ENCODE measurements around the gene ZNF527. TPM values are rescaled to one million over a fixed set of nuclear protein-coding genes. Genes with fewer than 3 reads are reported as not detected.
"Not testable (repeated sequence)": the region's sequence is repeated elsewhere in the genome, so short reads cannot be mapped to it uniquely, and the experiment has no call there.

Gene ZNF527
- total RNA-seq, 1 experiment from 2014 or later = 8.9 TPM

DNA sequence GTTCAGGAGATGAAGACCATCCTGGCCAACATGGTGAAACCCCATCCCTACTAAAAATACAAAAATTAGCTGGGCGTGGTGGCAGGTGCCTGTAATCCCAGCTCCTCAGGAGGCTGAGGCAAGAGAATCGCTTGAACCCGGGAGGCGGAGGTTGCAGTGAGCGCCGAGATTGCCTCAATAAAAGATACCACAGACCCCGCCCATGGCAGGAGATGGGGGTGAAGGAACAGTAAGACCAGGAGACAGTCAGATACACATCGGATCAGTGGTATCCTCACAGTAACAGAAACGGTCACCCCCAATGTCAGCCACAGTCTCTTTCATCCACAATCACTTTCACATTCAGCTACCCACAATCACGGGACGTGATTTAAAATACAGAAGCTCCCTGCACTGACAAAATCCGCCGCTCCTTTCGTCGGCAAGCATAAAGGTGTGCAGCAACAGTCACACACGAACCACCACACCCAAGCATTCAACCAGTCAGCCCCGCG is 466 bp upstream of the ZNF527 start:
- Histone ChIP-seq H3K4me3 (ENCODE audit: low read depth in 2 of 2, low read length in 2 of 2) (peak overlapping the region; percentile 67 to 95), H3K27ac (ENCODE audit: low read length) (peak overlapping the region; percentile 93), H3K9me3 (ENCODE audit: control insufficient read depth, insufficient read depth, low read depth, low read length) (peaks cover 28% of the 10 kb centered on the region; the same call in 1 of the 2 replicates)
- POLR2A ChIA-PET = interaction anchor here (0.5 to 1.0 kb wide), 10 partner anchors 8 to 719 kb away, joined by 3 to 12 read pairs (median 4); partner anchors contain the start of gene WDR87
- H3K36me3 ChIP-seq (ENCODE audit: control insufficient read depth, insufficient read depth, low read length); intact Hi-C loops (cut with micrococcal nuclease; ENCODE audit: unreplicated experiment); H3K4me1 ChIP-seq (ENCODE audit: control insufficient read depth, insufficient read depth, low read length); in situ Hi-C loops (cut with HindIII; ENCODE audit: low pct_unique_long_range_greater_than_20kb, low sequenced_read_pairs); DNase-seq (ENCODE audit: low read depth, low spot score); H3K27me3 ChIP-seq (ENCODE audit: control insufficient read depth, insufficient read depth, low read length): not testable (repeated sequence)
- BruUV-seq (replicated peaks) = TSS peak; percentile 94
- CTCF ChIA-PET = interaction anchor here (0.7 kb wide), 2 partner anchors 10 to 174 kb away, joined by 3 to 8 read pairs; no protein-coding TSS in a partner anchor
- peak; percentile 31 for ATAC-seq

DNA sequence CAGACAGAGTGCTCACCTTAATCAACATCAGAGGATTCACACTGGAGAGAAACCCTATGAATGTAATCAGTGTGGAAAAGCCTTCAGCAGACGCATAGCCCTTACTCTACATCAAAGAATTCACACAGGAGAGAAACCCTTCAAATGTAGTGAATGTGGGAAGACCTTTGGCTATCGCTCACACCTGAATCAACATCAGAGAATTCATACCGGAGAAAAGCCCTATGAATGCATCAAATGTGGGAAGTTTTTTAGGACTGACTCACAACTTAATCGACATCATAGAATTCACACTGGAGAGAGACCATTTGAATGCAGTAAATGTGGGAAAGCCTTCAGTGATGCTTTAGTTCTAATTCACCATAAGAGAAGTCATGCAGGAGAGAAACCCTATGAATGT is 18.3 kb downstream of the ZNF527 start:
- no peaks in the 10 kb centered on the region for H3K4me1 ChIP-seq (ENCODE audit: control insufficient read depth, insufficient read depth, low read length)
- intact Hi-C loops (cut with micrococcal nuclease; ENCODE audit: unreplicated experiment) = no loop called here
- ATAC-seq (no peak), DNase-seq (ENCODE audit: low read depth, low spot score) (no peak)
- TF ChIP-seq POLR2AphosphoS5 (IDR thresholded peaks at IDR 0.05; ENCODE audit: low read depth, low read length) (no peak), TCF7L2 (IDR thresholded peaks at IDR 0.05; ENCODE audit: low read depth, low read length) (no peak), SIN3A (IDR thresholded peaks at IDR 0.05; ENCODE audit: borderline replicate concordance, insufficient read depth, low read depth, low read length) (no peak)
- TF ChIP-seq, protein P1, sequence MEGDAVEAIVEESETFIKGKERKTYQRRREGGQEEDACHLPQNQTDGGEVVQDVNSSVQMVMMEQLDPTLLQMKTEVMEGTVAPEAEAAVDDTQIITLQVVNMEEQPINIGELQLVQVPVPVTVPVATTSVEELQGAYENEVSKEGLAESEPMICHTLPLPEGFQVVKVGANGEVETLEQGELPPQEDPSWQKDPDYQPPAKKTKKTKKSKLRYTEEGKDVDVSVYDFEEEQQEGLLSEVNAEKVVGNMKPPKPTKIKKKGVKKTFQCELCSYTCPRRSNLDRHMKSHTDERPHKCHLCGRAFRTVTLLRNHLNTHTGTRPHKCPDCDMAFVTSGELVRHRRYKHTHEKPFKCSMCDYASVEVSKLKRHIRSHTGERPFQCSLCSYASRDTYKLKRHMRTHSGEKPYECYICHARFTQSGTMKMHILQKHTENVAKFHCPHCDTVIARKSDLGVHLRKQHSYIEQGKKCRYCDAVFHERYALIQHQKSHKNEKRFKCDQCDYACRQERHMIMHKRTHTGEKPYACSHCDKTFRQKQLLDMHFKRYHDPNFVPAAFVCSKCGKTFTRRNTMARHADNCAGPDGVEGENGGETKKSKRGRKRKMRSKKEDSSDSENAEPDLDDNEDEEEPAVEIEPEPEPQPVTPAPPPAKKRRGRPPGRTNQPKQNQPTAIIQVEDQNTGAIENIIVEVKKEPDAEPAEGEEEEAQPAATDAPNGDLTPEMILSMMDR (IDR thresholded peaks at IDR 0.05) = no peak
- TF ChIP-seq, protein P2, sequence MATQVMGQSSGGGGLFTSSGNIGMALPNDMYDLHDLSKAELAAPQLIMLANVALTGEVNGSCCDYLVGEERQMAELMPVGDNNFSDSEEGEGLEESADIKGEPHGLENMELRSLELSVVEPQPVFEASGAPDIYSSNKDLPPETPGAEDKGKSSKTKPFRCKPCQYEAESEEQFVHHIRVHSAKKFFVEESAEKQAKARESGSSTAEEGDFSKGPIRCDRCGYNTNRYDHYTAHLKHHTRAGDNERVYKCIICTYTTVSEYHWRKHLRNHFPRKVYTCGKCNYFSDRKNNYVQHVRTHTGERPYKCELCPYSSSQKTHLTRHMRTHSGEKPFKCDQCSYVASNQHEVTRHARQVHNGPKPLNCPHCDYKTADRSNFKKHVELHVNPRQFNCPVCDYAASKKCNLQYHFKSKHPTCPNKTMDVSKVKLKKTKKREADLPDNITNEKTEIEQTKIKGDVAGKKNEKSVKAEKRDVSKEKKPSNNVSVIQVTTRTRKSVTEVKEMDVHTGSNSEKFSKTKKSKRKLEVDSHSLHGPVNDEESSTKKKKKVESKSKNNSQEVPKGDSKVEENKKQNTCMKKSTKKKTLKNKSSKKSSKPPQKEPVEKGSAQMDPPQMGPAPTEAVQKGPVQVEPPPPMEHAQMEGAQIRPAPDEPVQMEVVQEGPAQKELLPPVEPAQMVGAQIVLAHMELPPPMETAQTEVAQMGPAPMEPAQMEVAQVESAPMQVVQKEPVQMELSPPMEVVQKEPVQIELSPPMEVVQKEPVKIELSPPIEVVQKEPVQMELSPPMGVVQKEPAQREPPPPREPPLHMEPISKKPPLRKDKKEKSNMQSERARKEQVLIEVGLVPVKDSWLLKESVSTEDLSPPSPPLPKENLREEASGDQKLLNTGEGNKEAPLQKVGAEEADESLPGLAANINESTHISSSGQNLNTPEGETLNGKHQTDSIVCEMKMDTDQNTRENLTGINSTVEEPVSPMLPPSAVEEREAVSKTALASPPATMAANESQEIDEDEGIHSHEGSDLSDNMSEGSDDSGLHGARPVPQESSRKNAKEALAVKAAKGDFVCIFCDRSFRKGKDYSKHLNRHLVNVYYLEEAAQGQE (IDR thresholded peaks at IDR 0.05; ENCODE audit: insufficient read depth in 1 of 2, low read depth in 2 of 2, low read length in 1 of 2) = no peak
- CTCF ChIA-PET = no interaction called here
- H3K27ac ChIP-seq (ENCODE audit: low read length) = no peak overlapping the region
- no peak overlapping the region for H3K4me3 ChIP-seq (ENCODE audit: low read depth in 2 of 2, low read length in 2 of 2)
- peaks cover 84% of the 10 kb centered on the region for H3K9me3 ChIP-seq (ENCODE audit: control insufficient read depth, insufficient read depth, low read depth, low read length)
- no TSS peak for BruUV-seq (replicated peaks)
- POLR2A ChIA-PET = interaction anchor here (0.9 kb wide), 1 partner anchor 18 kb away, joined by 4 read pairs; the partner anchor contains the start of gene ZNF527
- H3K36me3 ChIP-seq (ENCODE audit: control insufficient read depth, insufficient read depth, low read length) = no peaks in the 10 kb centered on the region
- in situ Hi-C loops (cut with HindIII; ENCODE audit: low pct_unique_long_range_greater_than_20kb, low sequenced_read_pairs) = no loop called here
- no peaks in the 10 kb centered on the region for H3K27me3 ChIP-seq (ENCODE audit: control insufficient read depth, insufficient read depth, low read length)

DNA sequence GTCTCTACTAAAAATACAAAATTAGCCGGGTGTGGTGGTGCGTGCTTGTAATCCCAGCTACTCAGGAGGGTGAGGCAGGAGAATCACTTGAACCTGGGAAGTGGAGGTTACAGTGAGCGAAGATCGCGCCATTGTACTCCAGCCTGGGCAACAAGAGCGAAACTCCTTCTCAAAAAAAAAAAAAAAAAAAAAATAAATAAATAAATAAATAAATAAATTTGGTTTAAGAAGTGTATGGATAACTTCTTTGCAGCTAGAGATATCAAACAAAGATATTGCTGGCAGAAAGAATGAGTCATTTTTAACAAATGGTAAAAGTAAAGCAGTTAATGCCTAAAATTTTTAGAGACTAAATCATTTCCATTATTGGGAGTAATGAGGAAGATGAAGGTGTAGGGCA is 20.5 kb downstream of the ZNF527 start:
- intact Hi-C loops (cut with micrococcal nuclease; ENCODE audit: unreplicated experiment); H3K36me3 ChIP-seq (ENCODE audit: control insufficient read depth, insufficient read depth, low read length); CTCF ChIA-PET; DNase-seq (ENCODE audit: low read depth, low spot score); H3K4me3 ChIP-seq (ENCODE audit: low read depth in 2 of 2, low read length in 2 of 2); in situ Hi-C loops (cut with HindIII; ENCODE audit: low pct_unique_long_range_greater_than_20kb, low sequenced_read_pairs); H3K4me1 ChIP-seq (ENCODE audit: control insufficient read depth, insufficient read depth, low read length); H3K27me3 ChIP-seq (ENCODE audit: control insufficient read depth, insufficient read depth, low read length); H3K27ac ChIP-seq (ENCODE audit: low read length); BruUV-seq (replicated peaks); POLR2A ChIA-PET; ATAC-seq: not testable (repeated sequence)
- peaks cover 82% of the 10 kb centered on the region for H3K9me3 ChIP-seq (ENCODE audit: control insufficient read depth, insufficient read depth, low read depth, low read length)

Data from Panc1 (cell line).